ENCODE results near the gene CNN1.

Gene CNN1

DNA sequence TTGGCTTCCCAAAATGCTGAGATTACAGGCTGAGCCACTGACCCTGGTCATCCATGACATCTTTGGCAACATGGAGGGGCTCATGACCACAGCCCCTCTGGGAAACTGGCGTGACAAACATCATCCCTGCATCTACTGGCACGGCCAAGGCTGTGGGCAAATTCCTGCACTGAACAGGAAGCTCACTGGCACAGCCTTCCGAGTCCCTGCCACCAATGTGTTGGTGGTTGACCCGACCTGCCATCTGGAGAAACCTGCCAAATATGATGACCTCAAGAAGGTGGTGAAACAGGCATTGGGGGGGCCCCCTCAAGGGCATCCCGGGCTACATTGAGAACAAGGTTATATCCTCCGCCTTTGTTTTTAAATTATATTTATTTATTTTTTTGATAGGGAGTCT, 47.7 kb downstream of the CNN1 start:
- TF ChIP-seq POLR2AphosphoS5 (IDR thresholded peaks at IDR 0.05; ENCODE audit: low read depth, low read length) (no peak), FOXP2 (optimal IDR thresholded peaks at IDR 0.05; ENCODE audit: borderline replicate concordance, extremely low read depth, extremely low read length, insufficient read depth) (no peak), TAF1 (IDR thresholded peaks at IDR 0.05; ENCODE audit: borderline replicate concordance, insufficient read depth, low read length) (no peak), SIN3A (IDR thresholded peaks at IDR 0.05; ENCODE audit: borderline replicate concordance, insufficient read depth, low read length) (no peak)
- TF ChIP-seq, protein P1, sequence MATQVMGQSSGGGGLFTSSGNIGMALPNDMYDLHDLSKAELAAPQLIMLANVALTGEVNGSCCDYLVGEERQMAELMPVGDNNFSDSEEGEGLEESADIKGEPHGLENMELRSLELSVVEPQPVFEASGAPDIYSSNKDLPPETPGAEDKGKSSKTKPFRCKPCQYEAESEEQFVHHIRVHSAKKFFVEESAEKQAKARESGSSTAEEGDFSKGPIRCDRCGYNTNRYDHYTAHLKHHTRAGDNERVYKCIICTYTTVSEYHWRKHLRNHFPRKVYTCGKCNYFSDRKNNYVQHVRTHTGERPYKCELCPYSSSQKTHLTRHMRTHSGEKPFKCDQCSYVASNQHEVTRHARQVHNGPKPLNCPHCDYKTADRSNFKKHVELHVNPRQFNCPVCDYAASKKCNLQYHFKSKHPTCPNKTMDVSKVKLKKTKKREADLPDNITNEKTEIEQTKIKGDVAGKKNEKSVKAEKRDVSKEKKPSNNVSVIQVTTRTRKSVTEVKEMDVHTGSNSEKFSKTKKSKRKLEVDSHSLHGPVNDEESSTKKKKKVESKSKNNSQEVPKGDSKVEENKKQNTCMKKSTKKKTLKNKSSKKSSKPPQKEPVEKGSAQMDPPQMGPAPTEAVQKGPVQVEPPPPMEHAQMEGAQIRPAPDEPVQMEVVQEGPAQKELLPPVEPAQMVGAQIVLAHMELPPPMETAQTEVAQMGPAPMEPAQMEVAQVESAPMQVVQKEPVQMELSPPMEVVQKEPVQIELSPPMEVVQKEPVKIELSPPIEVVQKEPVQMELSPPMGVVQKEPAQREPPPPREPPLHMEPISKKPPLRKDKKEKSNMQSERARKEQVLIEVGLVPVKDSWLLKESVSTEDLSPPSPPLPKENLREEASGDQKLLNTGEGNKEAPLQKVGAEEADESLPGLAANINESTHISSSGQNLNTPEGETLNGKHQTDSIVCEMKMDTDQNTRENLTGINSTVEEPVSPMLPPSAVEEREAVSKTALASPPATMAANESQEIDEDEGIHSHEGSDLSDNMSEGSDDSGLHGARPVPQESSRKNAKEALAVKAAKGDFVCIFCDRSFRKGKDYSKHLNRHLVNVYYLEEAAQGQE (IDR thresholded peaks at IDR 0.05; ENCODE audit: insufficient read depth in 1 of 2, low read depth in 2 of 2, low read length in 2 of 2) = no peak

DNA sequence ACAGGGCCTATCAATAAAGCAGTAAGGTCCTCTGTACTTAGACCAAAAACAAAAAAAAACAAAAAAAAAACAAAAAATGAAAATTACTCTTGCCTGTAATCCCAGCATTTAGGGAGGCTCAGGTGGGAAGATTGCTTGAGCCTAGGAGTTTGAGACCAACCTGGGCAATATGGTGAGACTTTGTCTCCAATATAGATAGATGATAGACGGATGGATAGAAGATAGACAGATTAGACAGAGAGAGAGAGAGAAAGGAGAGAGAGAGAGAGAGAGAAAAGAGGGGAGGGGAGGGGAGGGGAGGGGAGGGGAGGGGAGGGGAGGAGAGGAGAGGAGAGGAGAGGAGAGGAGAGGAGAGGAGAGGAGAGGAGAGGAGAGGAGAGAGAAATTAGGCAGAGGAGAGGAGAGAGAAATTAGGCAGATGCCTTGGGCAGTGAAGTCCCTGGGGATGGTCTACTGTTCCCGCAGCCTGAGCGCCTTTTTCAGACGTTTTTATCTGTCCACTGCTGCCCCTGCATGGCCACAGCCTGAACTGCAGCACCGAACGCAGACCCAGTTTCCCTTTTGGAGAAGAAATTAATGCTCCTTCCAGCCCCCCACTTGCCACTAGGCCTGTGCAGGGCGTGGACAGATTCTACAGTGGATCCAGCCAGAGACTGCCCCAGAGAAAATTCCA, 48.8 kb downstream of the CNN1 start:
- TF ChIP-seq, protein P1 (IDR thresholded peaks at IDR 0.05; ENCODE audit: insufficient read depth in 1 of 2, low read depth in 2 of 2, low read length in 2 of 2) = no peak
- TF ChIP-seq TAF1 (IDR thresholded peaks at IDR 0.05; ENCODE audit: borderline replicate concordance, insufficient read depth, low read length) (no peak), SIN3A (IDR thresholded peaks at IDR 0.05; ENCODE audit: borderline replicate concordance, insufficient read depth, low read length) (no peak), FOXP2 (optimal IDR thresholded peaks at IDR 0.05; ENCODE audit: borderline replicate concordance, extremely low read depth, extremely low read length, insufficient read depth) (no peak), POLR2AphosphoS5 (IDR thresholded peaks at IDR 0.05; ENCODE audit: low read depth, low read length) (no peak)

DNA sequence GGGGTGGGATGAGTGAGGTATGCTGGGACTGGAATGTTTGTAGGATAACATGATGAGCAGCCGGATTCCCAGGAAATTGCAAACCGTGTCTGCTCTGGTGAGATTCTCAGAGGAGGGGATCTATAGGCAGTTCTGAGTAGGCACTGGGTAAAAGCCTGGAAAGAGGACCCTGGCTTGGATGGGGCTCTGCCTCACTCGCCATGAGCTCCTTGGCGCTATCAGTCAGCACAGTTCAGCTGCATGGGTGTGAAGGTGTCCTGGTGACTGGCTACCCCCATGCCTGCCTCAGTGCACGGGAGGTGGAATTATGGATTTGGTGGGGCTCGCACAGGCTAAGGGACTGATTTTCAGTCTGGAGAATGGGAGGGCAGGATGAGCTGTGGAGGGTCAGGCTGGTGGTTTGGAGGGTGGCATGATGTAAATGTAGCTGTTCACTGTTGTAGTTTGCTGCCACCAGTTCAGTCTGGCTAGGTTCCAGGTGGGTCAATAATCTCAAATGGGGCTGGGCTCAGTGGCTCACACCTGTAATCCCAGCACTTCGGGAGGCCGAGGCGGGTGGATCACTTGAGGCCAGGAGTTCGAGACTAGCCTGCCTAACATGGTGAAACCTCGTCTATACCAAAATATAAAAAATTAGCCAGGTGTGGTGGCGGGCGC, 49.5 kb downstream of the CNN1 start:
- TF ChIP-seq FOXP2 (optimal IDR thresholded peaks at IDR 0.05; ENCODE audit: borderline replicate concordance, extremely low read depth, extremely low read length, insufficient read depth) (no peak), SIN3A (IDR thresholded peaks at IDR 0.05; ENCODE audit: borderline replicate concordance, insufficient read depth, low read length) (no peak), POLR2AphosphoS5 (IDR thresholded peaks at IDR 0.05; ENCODE audit: low read depth, low read length) (no peak), TAF1 (IDR thresholded peaks at IDR 0.05; ENCODE audit: borderline replicate concordance, insufficient read depth, low read length) (no peak)
- TF ChIP-seq, protein P1 (IDR thresholded peaks at IDR 0.05; ENCODE audit: insufficient read depth in 1 of 2, low read depth in 2 of 2, low read length in 2 of 2) = no peak

DNA sequence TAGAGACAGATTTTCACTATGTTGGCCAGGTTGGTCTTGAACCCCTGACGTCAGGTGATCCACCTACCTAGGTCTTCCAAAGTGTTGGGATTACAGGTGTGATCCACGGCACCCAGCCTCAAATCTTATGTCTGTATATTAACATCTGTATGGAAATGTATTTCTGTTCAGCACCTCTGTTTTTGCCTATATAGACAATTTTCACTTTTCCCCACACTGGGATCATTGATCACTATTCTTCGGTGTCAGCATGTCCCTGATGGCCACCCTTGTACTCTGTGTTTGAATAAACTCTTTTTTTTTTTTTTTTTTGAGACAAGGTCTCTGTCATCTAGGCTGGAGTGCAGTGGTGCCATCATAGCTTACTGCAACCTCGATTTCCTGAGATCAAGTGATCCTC, 55.4 kb downstream of the CNN1 start:
- TF ChIP-seq, protein P1 (IDR thresholded peaks at IDR 0.05; ENCODE audit: insufficient read depth in 1 of 2, low read depth in 2 of 2, low read length in 2 of 2) = no peak
- TF ChIP-seq FOXP2 (optimal IDR thresholded peaks at IDR 0.05; ENCODE audit: borderline replicate concordance, extremely low read depth, extremely low read length, insufficient read depth) = no peak
- TF ChIP-seq SIN3A (IDR thresholded peaks at IDR 0.05; ENCODE audit: borderline replicate concordance, insufficient read depth, low read length) = no peak
- no peak for TF ChIP-seq TAF1 (IDR thresholded peaks at IDR 0.05; ENCODE audit: borderline replicate concordance, insufficient read depth, low read length)
- TF ChIP-seq POLR2AphosphoS5 (IDR thresholded peaks at IDR 0.05; ENCODE audit: low read depth, low read length) = no peak

Data from PFSK-1 (cell line).